ENCODE data around the gene NELFB.

NELFB gene

GRCh38 chr9:137254624-137255447, at the start of gene NELFB:
Gene NELFB, plus strand, starts transcription at chr9:137255327.
- TF ChIP-seq CTCF (conservative IDR thresholded peaks at IDR 0.05; ENCODE audit: control insufficient read depth, insufficient read depth, low read depth, low read length): no peak
- DNase-seq (ENCODE audit: low read depth): peak; percentile 72
- H3K4me3 ChIP-seq (ENCODE audit: control insufficient read depth, low read depth, low read length): peak within 1 kb of the TSS; percentile 87

- TF ChIP-seq CTCF (conservative IDR thresholded peaks at IDR 0.05; ENCODE audit: control insufficient read depth, insufficient read depth, low read depth, low read length): no peak
- DNase-seq (ENCODE audit: low read depth): no peak
- H3K4me3 ChIP-seq (ENCODE audit: control insufficient read depth, low read depth, low read length): peak overlapping the region; percentile 90
Measured at GRCh38 chr9:137206602-137207001, 48.5 kb upstream of the NELFB start.

GRCh38 chr9:137211532-137211931, 43.6 kb upstream of the NELFB start:
- no peak for DNase-seq (ENCODE audit: low read depth)
- H3K4me3 ChIP-seq (ENCODE audit: control insufficient read depth, low read depth, low read length): no peak overlapping the region
- no peak for TF ChIP-seq CTCF (conservative IDR thresholded peaks at IDR 0.05; ENCODE audit: control insufficient read depth, insufficient read depth, low read depth, low read length)

GRCh38 chr9:137212520-137212919, 42.6 kb upstream of the NELFB start:
- no peak for TF ChIP-seq CTCF (conservative IDR thresholded peaks at IDR 0.05; ENCODE audit: control insufficient read depth, insufficient read depth, low read depth, low read length)
- no peak overlapping the region for H3K4me3 ChIP-seq (ENCODE audit: control insufficient read depth, low read depth, low read length)

GRCh38 chr9:137213160-137214060, 41.7 kb upstream of the NELFB start:
- DNase-seq (ENCODE audit: low read depth): peak; percentile 62
- no peak for TF ChIP-seq CTCF (conservative IDR thresholded peaks at IDR 0.05; ENCODE audit: control insufficient read depth, insufficient read depth, low read depth, low read length)
- no peak overlapping the region for H3K4me3 ChIP-seq (ENCODE audit: control insufficient read depth, low read depth, low read length)

More at GRCh38 chr9:137212520-137212919, 42.6 kb upstream of the NELFB start:
- DNase-seq (ENCODE audit: low read depth): no peak

GRCh38 chr9:137214620-137215019, 40.5 kb upstream of the NELFB start:
- TF ChIP-seq CTCF (conservative IDR thresholded peaks at IDR 0.05; ENCODE audit: control insufficient read depth, insufficient read depth, low read depth, low read length): no peak

More at GRCh38 chr9:137214620-137215019, 40.5 kb upstream of the NELFB start:
- H3K4me3 ChIP-seq (ENCODE audit: control insufficient read depth, low read depth, low read length): no peak overlapping the region
- no peak for DNase-seq (ENCODE audit: low read depth)

All from fibroblast of mammary gland (primary cell).